Astrocyte (in vitro differentiated cells and primary cell): Measurements from ENCODE around the gene GRM5.

ENCODE experiments used
- EZH2 ChIP-seq: IDR thresholded peaks from 2 replicates; pipeline ENCODE4 v1.6.1; 2012; ENCODE audit warnings: mild to moderate bottlenecking, low read length, inconsistent platforms; ENCODE audit not compliant: insufficient read depth
- TF ChIP-seq, protein P1 (sequence below): IDR thresholded peaks from 2 replicates; pipeline ENCODE4 v1.5.1; 2011; ENCODE audit warnings: low read depth, mild to moderate bottlenecking, inconsistent platforms, low read length, moderate library complexity; ENCODE audit not compliant: insufficient read depth

DNA sequence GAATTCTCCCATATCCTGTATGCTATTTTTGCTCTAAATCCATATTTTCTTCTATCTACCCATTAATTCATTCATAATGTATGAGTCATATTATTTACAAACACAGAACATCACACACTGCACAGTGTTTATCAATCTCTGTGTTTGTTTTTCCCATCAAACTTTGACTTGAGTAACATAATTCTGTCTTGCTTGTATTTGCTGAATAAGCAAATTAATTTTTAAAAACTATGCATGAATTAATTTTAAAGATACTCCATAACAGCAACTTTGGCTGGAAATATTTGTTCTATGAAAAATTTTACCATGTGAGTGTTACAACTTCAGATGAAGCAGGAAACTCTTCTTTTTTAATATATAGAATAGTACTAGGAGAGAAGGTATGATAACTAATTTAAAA lies 275.6 kb downstream of the GRM5 start:
- TF ChIP-seq, protein P1, sequence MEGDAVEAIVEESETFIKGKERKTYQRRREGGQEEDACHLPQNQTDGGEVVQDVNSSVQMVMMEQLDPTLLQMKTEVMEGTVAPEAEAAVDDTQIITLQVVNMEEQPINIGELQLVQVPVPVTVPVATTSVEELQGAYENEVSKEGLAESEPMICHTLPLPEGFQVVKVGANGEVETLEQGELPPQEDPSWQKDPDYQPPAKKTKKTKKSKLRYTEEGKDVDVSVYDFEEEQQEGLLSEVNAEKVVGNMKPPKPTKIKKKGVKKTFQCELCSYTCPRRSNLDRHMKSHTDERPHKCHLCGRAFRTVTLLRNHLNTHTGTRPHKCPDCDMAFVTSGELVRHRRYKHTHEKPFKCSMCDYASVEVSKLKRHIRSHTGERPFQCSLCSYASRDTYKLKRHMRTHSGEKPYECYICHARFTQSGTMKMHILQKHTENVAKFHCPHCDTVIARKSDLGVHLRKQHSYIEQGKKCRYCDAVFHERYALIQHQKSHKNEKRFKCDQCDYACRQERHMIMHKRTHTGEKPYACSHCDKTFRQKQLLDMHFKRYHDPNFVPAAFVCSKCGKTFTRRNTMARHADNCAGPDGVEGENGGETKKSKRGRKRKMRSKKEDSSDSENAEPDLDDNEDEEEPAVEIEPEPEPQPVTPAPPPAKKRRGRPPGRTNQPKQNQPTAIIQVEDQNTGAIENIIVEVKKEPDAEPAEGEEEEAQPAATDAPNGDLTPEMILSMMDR = no peak
- no peak for TF ChIP-seq EZH2
